Measurements from ENCODE around the gene OR6N2.

OR6N2 gene

GRCh38 chr1:158801396-158801795 is 20.4 kb upstream of the OR6N2 start:
- H3K4me1 Mint-ChIP-seq (ENCODE audit: low read depth): no peaks in the 10 kb centered on the region
- H3K4me3 Mint-ChIP-seq: no peak overlapping the region
- no peaks in the 10 kb centered on the region for H3K36me3 Mint-ChIP-seq (ENCODE audit: low read depth)
- peaks cover 36% of the 10 kb centered on the region for H3K27me3 Mint-ChIP-seq (ENCODE audit: low read depth)
- no peak overlapping the region for H3K27ac Mint-ChIP-seq
- H3K9me3 Mint-ChIP-seq: no peaks in the 10 kb centered on the region

DNA sequence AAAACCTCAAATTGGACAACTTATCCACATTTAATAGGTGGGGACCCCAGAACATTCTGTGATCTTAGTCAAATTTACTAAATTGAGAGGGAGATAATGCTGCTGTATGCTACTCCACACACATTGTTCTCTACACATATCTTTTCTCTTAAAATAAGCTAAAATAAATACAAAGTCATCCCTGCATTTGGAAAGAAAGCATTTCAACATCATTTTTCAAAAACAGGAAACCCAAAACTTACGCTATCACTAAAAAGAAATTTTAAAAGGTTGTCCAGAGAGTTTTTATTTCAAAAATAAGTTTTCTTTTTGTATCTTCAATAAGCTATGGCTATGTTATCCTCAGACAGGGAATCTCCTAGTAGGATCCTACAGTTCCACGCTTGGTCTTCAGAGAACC is 19.5 kb upstream of the OR6N2 start:
- Mint-ChIP-seq H3K27me3 (ENCODE audit: low read depth) (peaks cover 33% of the 10 kb centered on the region), H3K4me3 (no peak overlapping the region), H3K27ac (no peak overlapping the region), H3K36me3 (ENCODE audit: low read depth) (no peaks in the 10 kb centered on the region), H3K9me3 (no peaks in the 10 kb centered on the region), H3K4me1 (ENCODE audit: low read depth) (no peaks in the 10 kb centered on the region)

DNA sequence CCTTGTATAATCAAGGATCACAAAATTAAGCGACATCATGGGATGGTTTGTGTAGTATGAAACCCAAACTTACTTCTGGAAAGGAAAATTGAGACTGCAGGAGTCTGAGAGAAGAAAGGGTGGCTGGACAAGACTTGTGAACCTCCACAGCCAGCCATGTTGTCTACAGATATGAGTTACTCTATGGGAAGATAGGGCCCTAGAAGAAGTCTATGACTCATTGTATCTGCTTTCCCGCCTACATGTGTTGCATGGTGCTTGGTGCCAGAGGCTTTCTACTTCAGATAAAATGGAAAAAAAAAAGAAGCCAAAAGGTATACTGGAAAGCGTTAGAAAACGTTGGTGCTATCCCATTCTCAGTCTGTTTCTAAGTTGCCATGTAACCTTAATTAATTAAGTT is 18.7 kb upstream of the OR6N2 start:
- Mint-ChIP-seq H3K36me3 (ENCODE audit: low read depth) (no peaks in the 10 kb centered on the region), H3K27me3 (ENCODE audit: low read depth) (peaks cover 33% of the 10 kb centered on the region), H3K9me3 (no peaks in the 10 kb centered on the region), H3K27ac (no peak overlapping the region), H3K4me1 (ENCODE audit: low read depth) (no peaks in the 10 kb centered on the region), H3K4me3 (no peak overlapping the region)

- Mint-ChIP-seq H3K4me1 (ENCODE audit: low read depth) (no peaks in the 10 kb centered on the region), H3K9me3 (no peaks in the 10 kb centered on the region), H3K36me3 (ENCODE audit: low read depth) (no peaks in the 10 kb centered on the region), H3K27ac (no peak overlapping the region), H3K4me3 (no peak overlapping the region), H3K27me3 (ENCODE audit: low read depth) (peaks cover 25% of the 10 kb centered on the region)
Measured at GRCh38 chr1:158798531-158798930, 17.5 kb upstream of the OR6N2 start.

GRCh38 chr1:158794247-158794646 is 13.2 kb upstream of the OR6N2 start:
- Mint-ChIP-seq H3K27me3 (ENCODE audit: low read depth) (peaks cover 7% of the 10 kb centered on the region), H3K4me3 (no peak overlapping the region), H3K27ac (no peak overlapping the region), H3K4me1 (ENCODE audit: low read depth) (no peaks in the 10 kb centered on the region), H3K36me3 (ENCODE audit: low read depth) (no peaks in the 10 kb centered on the region), H3K9me3 (no peaks in the 10 kb centered on the region)

DNA sequence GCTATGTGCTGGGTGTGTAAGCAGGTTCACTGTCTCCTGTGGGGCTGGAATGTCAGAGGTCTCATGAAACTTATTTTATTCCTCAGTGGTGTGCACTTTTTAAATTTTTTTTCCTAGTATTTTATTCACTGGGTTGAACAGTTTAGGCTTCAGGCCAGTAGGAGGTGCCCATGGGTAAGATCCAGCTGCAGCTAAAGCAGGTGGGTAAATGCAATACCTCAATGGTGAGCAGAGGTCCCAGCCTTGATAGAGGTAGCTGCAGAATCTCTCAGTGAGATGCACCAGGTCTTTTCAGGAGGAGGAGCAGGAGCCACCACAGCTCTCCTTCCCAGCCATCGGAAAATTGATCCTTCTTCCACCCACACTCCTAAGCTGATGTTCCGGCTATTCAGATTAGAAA is 12.6 kb upstream of the OR6N2 start:
- Mint-ChIP-seq H3K27me3 (ENCODE audit: low read depth) (peaks cover 10% of the 10 kb centered on the region), H3K9me3 (no peaks in the 10 kb centered on the region), H3K27ac (no peak overlapping the region), H3K4me3 (no peak overlapping the region), H3K36me3 (ENCODE audit: low read depth) (no peaks in the 10 kb centered on the region), H3K4me1 (ENCODE audit: low read depth) (no peaks in the 10 kb centered on the region)

- Mint-ChIP-seq H3K27me3 (ENCODE audit: low read depth) (peaks cover 21% of the 10 kb centered on the region), H3K36me3 (ENCODE audit: low read depth) (no peaks in the 10 kb centered on the region), H3K9me3 (no peaks in the 10 kb centered on the region), H3K4me3 (no peak within 1 kb of the TSS), H3K4me1 (ENCODE audit: low read depth) (no peaks in the 10 kb centered on the region), H3K27ac (no peak within 1 kb of the TSS)
Measured at GRCh38 chr1:158771950-158772866, 8.8 kb downstream of the OR6N2 start, which contains the start of gene OR6N1. OR6N1 (minus strand) TSS chr1:158772195; CDS start chr1:158766682, 5,513 bp downstream.

- peaks cover 4% of the 10 kb centered on the region for H3K27me3 Mint-ChIP-seq (ENCODE audit: low read depth)
- no peak within 1 kb of the TSS for H3K27ac Mint-ChIP-seq
- H3K36me3 Mint-ChIP-seq (ENCODE audit: low read depth): no peaks in the 10 kb centered on the region
- H3K4me1 Mint-ChIP-seq (ENCODE audit: low read depth): no peaks in the 10 kb centered on the region
- no peaks in the 10 kb centered on the region for H3K9me3 Mint-ChIP-seq
- no peak within 1 kb of the TSS for H3K4me3 Mint-ChIP-seq
Measured at GRCh38 chr1:158754420-158754819, 26.6 kb downstream of the OR6N2 start, which contains the start of gene OR6K6. OR6K6 (plus strand) TSS chr1:158754720; CDS start chr1:158754888, 168 bp downstream.

GRCh38 chr1:158752155-158752712 is 28.8 kb downstream of the OR6N2 start:
- Mint-ChIP-seq H3K4me3 (no peak overlapping the region), H3K9me3 (no peaks in the 10 kb centered on the region), H3K4me1 (ENCODE audit: low read depth) (no peaks in the 10 kb centered on the region), H3K27me3 (ENCODE audit: low read depth) (peaks cover 2% of the 10 kb centered on the region), H3K27ac (no peak overlapping the region), H3K36me3 (ENCODE audit: low read depth) (no peaks in the 10 kb centered on the region)

DNA sequence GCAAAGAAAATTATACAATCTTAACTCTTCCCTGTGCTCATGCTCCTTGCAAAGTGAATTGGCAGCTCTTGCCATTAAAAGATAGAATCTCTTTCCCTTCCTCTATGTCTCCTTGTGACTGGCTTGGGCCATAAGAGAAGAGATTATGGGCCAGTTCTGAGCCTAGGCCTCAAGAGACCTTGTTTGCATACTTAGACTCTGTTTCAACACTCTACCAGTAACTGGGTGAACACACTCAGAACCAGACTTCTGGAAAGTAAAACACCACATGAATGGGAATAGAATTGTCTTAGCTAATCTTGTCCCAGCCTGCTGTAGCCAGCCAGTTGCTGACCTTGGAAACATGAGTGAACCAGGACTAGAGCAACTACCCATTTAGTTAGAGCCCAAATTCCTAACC is 45.2 kb downstream of the OR6N2 start:
- Mint-ChIP-seq H3K4me3 (no peak overlapping the region), H3K4me1 (ENCODE audit: low read depth) (no peaks in the 10 kb centered on the region), H3K27me3 (ENCODE audit: low read depth) (peaks cover 14% of the 10 kb centered on the region), H3K9me3 (no peaks in the 10 kb centered on the region), H3K36me3 (ENCODE audit: low read depth) (no peaks in the 10 kb centered on the region), H3K27ac (no peak overlapping the region)

DNA sequence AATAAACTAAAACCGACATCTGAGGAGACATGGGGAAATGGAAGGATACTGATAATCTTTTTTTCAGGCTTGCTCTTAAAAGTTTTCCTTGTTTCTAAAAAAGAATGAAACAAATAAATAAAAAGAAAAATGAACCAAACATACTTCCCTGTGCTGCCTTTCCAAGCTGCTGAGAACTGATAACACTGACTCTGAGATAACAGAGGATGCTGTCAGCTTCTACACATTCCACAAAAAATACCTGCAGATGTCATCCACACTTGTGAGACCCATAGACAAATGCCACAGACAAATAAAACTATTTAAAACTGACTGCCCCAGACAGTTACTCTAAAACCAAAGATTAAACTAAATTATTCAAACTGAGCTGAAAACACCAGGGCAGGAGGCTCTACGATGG is 48.5 kb downstream of the OR6N2 start:
- Mint-ChIP-seq H3K27ac (no peak overlapping the region), H3K4me1 (ENCODE audit: low read depth) (no peaks in the 10 kb centered on the region), H3K9me3 (no peaks in the 10 kb centered on the region), H3K36me3 (ENCODE audit: low read depth) (no peaks in the 10 kb centered on the region), H3K27me3 (ENCODE audit: low read depth) (peaks cover 13% of the 10 kb centered on the region), H3K4me3 (no peak overlapping the region)

GRCh38 chr1:158731707-158732106 is 49.3 kb downstream of the OR6N2 start:
- Mint-ChIP-seq H3K4me1 (ENCODE audit: low read depth) (no peaks in the 10 kb centered on the region), H3K27me3 (ENCODE audit: low read depth) (peaks cover 9% of the 10 kb centered on the region), H3K27ac (no peak overlapping the region), H3K9me3 (no peaks in the 10 kb centered on the region), H3K36me3 (ENCODE audit: low read depth) (no peaks in the 10 kb centered on the region), H3K4me3 (no peak overlapping the region)

DNA sequence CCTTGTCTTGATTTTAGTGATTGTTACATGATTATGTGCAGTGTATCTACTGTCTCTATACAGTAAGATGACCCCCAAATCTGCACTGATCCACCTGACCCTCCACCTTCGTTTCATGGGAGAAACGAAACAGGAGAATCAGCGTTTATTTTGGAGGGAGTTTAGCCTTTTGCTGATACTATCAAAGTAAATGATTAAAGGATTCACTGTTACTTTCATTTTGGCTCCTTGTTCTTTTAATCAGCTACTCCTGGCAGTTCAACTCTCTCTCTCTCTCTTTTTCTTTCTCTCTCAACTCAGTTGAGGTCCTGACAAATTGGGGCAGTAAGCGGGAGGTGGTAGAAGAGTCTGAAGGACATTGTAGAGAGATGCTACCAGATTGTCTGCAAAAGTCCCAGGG is 50.6 kb downstream of the OR6N2 start:
- H3K27me3 Mint-ChIP-seq (ENCODE audit: low read depth): peaks cover 9% of the 10 kb centered on the region
- no peaks in the 10 kb centered on the region for H3K36me3 Mint-ChIP-seq (ENCODE audit: low read depth)
- H3K9me3 Mint-ChIP-seq: no peaks in the 10 kb centered on the region
- H3K27ac Mint-ChIP-seq: no peak overlapping the region
- H3K4me1 Mint-ChIP-seq (ENCODE audit: low read depth): no peaks in the 10 kb centered on the region
- H3K4me3 Mint-ChIP-seq: no peak overlapping the region

DNA sequence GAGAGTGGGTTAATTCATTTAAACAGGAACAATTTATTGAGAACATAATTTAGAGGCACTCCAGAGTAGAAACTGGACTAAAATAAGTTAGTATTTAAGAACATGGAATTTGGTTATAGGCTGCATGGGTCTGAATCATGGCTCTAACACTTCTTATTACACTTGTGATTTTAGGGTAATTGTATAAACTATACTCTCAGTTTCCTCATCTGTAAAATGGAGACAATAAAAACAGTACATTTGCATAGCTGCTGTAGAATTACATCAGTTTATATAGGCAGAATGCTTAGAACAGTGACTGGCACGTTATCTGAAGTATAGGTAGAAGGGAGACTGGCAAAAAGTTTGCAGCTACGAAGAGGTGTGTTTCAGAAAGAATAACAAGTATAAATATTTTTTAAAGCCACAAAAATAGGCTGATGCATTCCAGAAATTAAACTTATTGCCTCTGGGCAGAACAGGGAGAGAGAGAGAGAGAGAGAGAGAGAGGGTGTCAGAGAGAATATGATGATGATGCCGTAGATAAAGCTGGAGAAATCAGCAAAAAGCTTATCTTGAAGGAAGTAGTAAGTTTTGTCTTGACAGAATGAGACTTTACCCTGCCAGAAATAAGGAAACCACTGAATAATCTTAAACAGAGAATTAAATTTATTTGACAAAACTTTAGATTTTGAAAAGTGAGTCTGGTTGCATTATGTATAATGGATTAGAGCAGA is 52.3 kb downstream of the OR6N2 start:
- H3K27me3 Mint-ChIP-seq (ENCODE audit: low read depth): peaks cover 16% of the 10 kb centered on the region

DNA sequence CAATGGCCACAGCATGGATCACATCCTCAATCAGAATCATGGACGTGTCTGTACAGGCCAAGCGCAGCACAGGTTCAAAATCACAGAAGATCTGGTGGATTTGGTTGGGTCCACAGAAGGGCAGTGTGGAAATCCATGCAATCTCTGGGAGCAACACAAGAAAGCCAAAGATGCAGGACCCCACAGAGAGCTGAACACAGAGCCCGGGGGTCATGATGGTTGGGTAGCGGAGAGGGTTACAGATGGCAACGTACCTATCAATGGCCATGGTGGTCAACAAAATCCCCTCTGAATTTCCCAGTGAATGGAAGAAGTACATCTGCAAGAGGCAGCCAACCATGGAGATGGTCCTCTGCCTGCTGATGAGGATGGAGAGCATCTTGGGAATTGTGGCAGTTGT is 56.6 kb downstream of the OR6N2 start:
- no peak overlapping the region for H3K27ac Mint-ChIP-seq
- no peaks in the 10 kb centered on the region for H3K4me1 Mint-ChIP-seq (ENCODE audit: low read depth)
- no peak overlapping the region for H3K4me3 Mint-ChIP-seq
- H3K9me3 Mint-ChIP-seq: no peaks in the 10 kb centered on the region
- H3K36me3 Mint-ChIP-seq (ENCODE audit: low read depth): no peaks in the 10 kb centered on the region
- H3K27me3 Mint-ChIP-seq (ENCODE audit: low read depth): peaks cover 35% of the 10 kb centered on the region

More for the DNA sequence above, 52.3 kb downstream of the OR6N2 start:
- Mint-ChIP-seq H3K4me3 (no peak overlapping the region), H3K9me3 (no peaks in the 10 kb centered on the region), H3K4me1 (ENCODE audit: low read depth) (no peaks in the 10 kb centered on the region), H3K36me3 (ENCODE audit: low read depth) (no peaks in the 10 kb centered on the region), H3K27ac (no peak overlapping the region)

Measured in T-helper 1 cell treated with Interleukin-12 subunit alpha and Interleukin-12 subunit beta and Interleukin-4 antibody, amounts not matched to agents 30 μg/mL and 1 μg/mL, for 36 hours (primary cell).